DMS153 treated with DMSO at 0.1 percent for 48 hours (cell line): ENCODE measurements around the gene NEDD4.
"Not testable (repeated sequence)": the region's sequence is repeated elsewhere in the genome, so short reads cannot be mapped to it uniquely, and the experiment has no call there.

Experiments
- DNase-seq: peaks from one replicate; lab custom pipeline; 2025; ENCODE audit not compliant: unreplicated experiment; lab: John Stamatoyannopoulos, UW

Gene NEDD4

GRCh38 chr15:55897560-55898336, 95.7 kb downstream of the NEDD4 start:
- no peak for DNase-seq

GRCh38 chr15:55894399-55894965, 98.9 kb downstream of the NEDD4 start:
- DNase-seq: no peak

- DNase-seq: no peak
These were observed 99.6 kb downstream of the NEDD4 start for GRCh38 chr15:55893852-55894251.

GRCh38 chr15:55891196-55891595, 102.2 kb downstream of the NEDD4 start:
- no peak for DNase-seq

GRCh38 chr15:55884223-55884622, 109.2 kb downstream of the NEDD4 start:
- no peak for DNase-seq

- DNase-seq: no peak
These were observed 114.2 kb downstream of the NEDD4 start for GRCh38 chr15:55879181-55879580.

GRCh38 chr15:55873024-55873720, 120.2 kb downstream of the NEDD4 start:
- no peak for DNase-seq

GRCh38 chr15:55872471-55872870, 120.9 kb downstream of the NEDD4 start:
- DNase-seq: no peak

GRCh38 chr15:55869660-55870059, 123.8 kb downstream of the NEDD4 start:
- DNase-seq: no peak

GRCh38 chr15:55868707-55869106, 124.7 kb downstream of the NEDD4 start:
- no peak for DNase-seq

GRCh38 chr15:55868291-55868690, 125.1 kb downstream of the NEDD4 start:
- DNase-seq: not testable (repeated sequence)

- DNase-seq: no peak
These were observed 129.5 kb downstream of the NEDD4 start for GRCh38 chr15:55863911-55864310.

- DNase-seq: no peak
These were observed 132.3 kb downstream of the NEDD4 start for GRCh38 chr15:55861115-55861514.

GRCh38 chr15:55860468-55860867, 132.9 kb downstream of the NEDD4 start:
- no peak for DNase-seq

GRCh38 chr15:55859681-55860080, 133.7 kb downstream of the NEDD4 start:
- no peak for DNase-seq

GRCh38 chr15:55858661-55859060, 134.8 kb downstream of the NEDD4 start:
- DNase-seq: no peak

GRCh38 chr15:55856506-55857164, 136.8 kb downstream of the NEDD4 start:
- no peak for DNase-seq

GRCh38 chr15:55853134-55853533, 140.3 kb downstream of the NEDD4 start:
- no peak for DNase-seq

- DNase-seq: peak; percentile 14
These were observed 147.2 kb downstream of the NEDD4 start for GRCh38 chr15:55846116-55846707.

GRCh38 chr15:55842897-55843296, 150.5 kb downstream of the NEDD4 start:
- not testable (repeated sequence) for DNase-seq

- no peak for DNase-seq
These were observed 157.5 kb downstream of the NEDD4 start for GRCh38 chr15:55835866-55836265.
